H9 (cell line): ENCODE data around the gene NDST1. TPM values are rescaled to one million over a fixed set of nuclear protein-coding genes. Genes with fewer than 3 reads are reported as not detected.

Experiments
- DNase-seq: peaks from one replicate; pipeline ENCODE4 v3.0.0-alpha.2; 2017
- H2AFZ ChIP-seq: one replicate; pipeline ENCODE4 v1.6.1; 2013; ENCODE audit warnings: mild to moderate bottlenecking, low read length, control low read depth, moderate library complexity
- H2AK5ac ChIP-seq: 2 replicates; pipeline ENCODE4 v1.6.1; 2013; ENCODE audit warnings: low read length, control low read depth, mixed read lengths; ENCODE audit not compliant: insufficient read length
- H2BK120ac ChIP-seq: one replicate; pipeline ENCODE4 v1.6.1; 2013; ENCODE audit warnings: low read depth, mild to moderate bottlenecking, low read length, control low read depth, inconsistent platforms; ENCODE audit not compliant: poor library complexity, severe bottlenecking
- H2BK12ac ChIP-seq: 2 replicates; pipeline ENCODE4 v1.6.1; 2013; ENCODE audit warnings: low read length, control low read depth, mixed read lengths, low read depth; ENCODE audit not compliant: insufficient read length
- H2BK15ac ChIP-seq: 2 replicates; pipeline ENCODE4 v1.6.1; 2013; ENCODE audit warnings: low read depth, low read length, control low read depth
- H2BK20ac ChIP-seq: one replicate; pipeline ENCODE4 v1.6.1; 2013; ENCODE audit warnings: low read depth, mild to moderate bottlenecking, low read length, control low read depth, inconsistent platforms; ENCODE audit not compliant: poor library complexity, severe bottlenecking
- H2BK5ac ChIP-seq: 2 replicates; pipeline ENCODE4 v1.6.1; 2013; ENCODE audit warnings: low read length, control low read depth, mixed read lengths; ENCODE audit not compliant: insufficient read length
- H3K14ac ChIP-seq: 2 replicates; pipeline ENCODE4 v1.6.1; 2013; ENCODE audit warnings: low read length, control low read depth; ENCODE audit not compliant: insufficient read depth
- H3K18ac ChIP-seq: 2 replicates; pipeline ENCODE4 v1.6.1; 2013; ENCODE audit warnings: low read depth, mild to moderate bottlenecking, mixed read lengths, low read length, control low read depth; ENCODE audit not compliant: insufficient read length
- H3K23ac ChIP-seq: 2 replicates; pipeline ENCODE4 v1.6.1; 2013; ENCODE audit warnings: low read length, control low read depth, mixed read lengths, low read depth; ENCODE audit not compliant: insufficient read length
- H3K23me2 ChIP-seq: 2 replicates; pipeline ENCODE4 v1.6.1; 2013; ENCODE audit warnings: low read depth, mild to moderate bottlenecking, mixed read lengths, low read length, control low read depth; ENCODE audit not compliant: insufficient read length, poor library complexity, severe bottlenecking
- H3K27ac ChIP-seq: 2 replicates; pipeline ENCODE4 v1.5.1; 2013; ENCODE audit warnings: low read length, control low read depth, mixed read lengths, low read depth; ENCODE audit not compliant: insufficient read length
- H3K27me3 ChIP-seq: 2 replicates; pipeline ENCODE4 v1.6.1; 2013; ENCODE audit warnings: low read length, control low read depth, inconsistent platforms; ENCODE audit not compliant: insufficient read depth
- H3K4ac ChIP-seq: 2 replicates; pipeline ENCODE4 v1.6.1; 2013; ENCODE audit warnings: low read depth, mild to moderate bottlenecking, control low read depth, inconsistent platforms, low read length, moderate library complexity
- H3K4me1 ChIP-seq: 2 replicates; pipeline ENCODE4 v1.6.1; 2013; ENCODE audit warnings: low read length, control low read depth, inconsistent platforms; ENCODE audit not compliant: insufficient read depth
- H3K4me2 ChIP-seq: 2 replicates; pipeline ENCODE4 v1.6.1; 2013; ENCODE audit warnings: low read length, control low read depth, mixed read lengths; ENCODE audit not compliant: insufficient read length, insufficient read depth
- H3K56ac ChIP-seq: 2 replicates; pipeline ENCODE4 v1.6.1; 2013; ENCODE audit warnings: low read depth, mild to moderate bottlenecking, mixed read lengths, low read length, control low read depth; ENCODE audit not compliant: insufficient read length
- H3K79me1 ChIP-seq: 2 replicates; pipeline ENCODE4 v1.6.1; 2013; ENCODE audit warnings: low read depth, mild to moderate bottlenecking, moderate library complexity, low read length, control low read depth, inconsistent platforms; ENCODE audit not compliant: insufficient read depth, poor library complexity, severe bottlenecking
- H3K79me2 ChIP-seq: 2 replicates; pipeline ENCODE4 v1.6.1; 2013; ENCODE audit warnings: low read length, control low read depth, inconsistent platforms; ENCODE audit not compliant: insufficient read depth
- H3K9ac ChIP-seq: 2 replicates; pipeline ENCODE4 v1.6.1; 2013; ENCODE audit warnings: low read length, control low read depth, mixed read lengths; ENCODE audit not compliant: insufficient read length; ENCODE audit errors: extremely low read depth
- H3K9me3 ChIP-seq: one replicate; pipeline ENCODE4 v1.6.1; 2013; ENCODE audit warnings: low read depth, low read length, inconsistent platforms; ENCODE audit not compliant: control insufficient read depth
- H3T11ph ChIP-seq: one replicate; pipeline ENCODE4 v1.6.1; 2013; ENCODE audit warnings: mild to moderate bottlenecking, low read length, control low read depth, inconsistent platforms
- H4K20me1 ChIP-seq: one replicate; pipeline ENCODE4 v1.6.1; 2013; ENCODE audit not compliant: control insufficient read depth, insufficient read length, insufficient read depth
- H4K5ac ChIP-seq: 2 replicates; pipeline ENCODE4 v1.6.1; 2013; ENCODE audit warnings: low read depth, mild to moderate bottlenecking, mixed read lengths, low read length, control low read depth; ENCODE audit not compliant: insufficient read length
- H4K8ac ChIP-seq: replicated peaks from 2 replicates; pipeline ENCODE4 v1.6.1; 2013; ENCODE audit warnings: low read length, control low read depth, mixed read lengths, low read depth; ENCODE audit not compliant: insufficient read length
- H4K91ac ChIP-seq: 2 replicates; pipeline ENCODE4 v1.6.1; 2013; ENCODE audit warnings: low read depth, mild to moderate bottlenecking, moderate library complexity, mixed read lengths, low read length, control low read depth; ENCODE audit not compliant: insufficient read length
- H3K27ac Mint-ChIP-seq, 3 experiments: 2 replicates in 2 of 3; 3 replicates in 1 of 3; pipeline ENCODE4 v1.8.0; 2020 to 2021; ENCODE audit warnings: mixed read lengths in 3 of 3, mild to moderate bottlenecking in 1 of 3, moderate library complexity in 1 of 3
- H3K27me3 Mint-ChIP-seq: 2 replicates; pipeline ENCODE4 v1.8.0; 2021; ENCODE audit warnings: low read depth, mild to moderate bottlenecking, moderate library complexity, mixed read lengths
- H3K36me3 Mint-ChIP-seq, 3 experiments: 2 replicates in 2 of 3; 3 replicates in 1 of 3; pipeline ENCODE4 v1.8.0; 2020 to 2021; ENCODE audit warnings: low read depth in 3 of 3, mixed read lengths in 3 of 3; ENCODE audit not compliant: insufficient read depth in 1 of 3
- H3K4me1 Mint-ChIP-seq, 2 experiments: 2 replicates each; pipeline ENCODE4 v1.8.0; 2020; ENCODE audit warnings: mixed read lengths in 2 of 2
- H3K4me3 Mint-ChIP-seq, 2 experiments: 2 replicates in 1 of 2; 3 replicates in 1 of 2; pipeline ENCODE4 v1.8.0; 2020 to 2021; ENCODE audit warnings: mild to moderate bottlenecking in 2 of 2, mixed read lengths in 2 of 2, moderate library complexity in 1 of 2
- H3K9me3 Mint-ChIP-seq, 2 experiments: 2 replicates in 1 of 2; 3 replicates in 1 of 2; pipeline ENCODE4 v1.8.0; 2020; ENCODE audit warnings: mild to moderate bottlenecking in 2 of 2, mixed read lengths in 2 of 2, moderate library complexity in 1 of 2
- WGBS: extraction: QIAGEN DNeasy Blood & Tissue Kit; methylation state at CpG from one replicate; pipeline ENCODE4 v1.1.7; 2013; ENCODE audit warnings: missing lambda C conversion rate, low lambda C conversion rate, mixed read lengths; ENCODE audit not compliant: insufficient read length; ENCODE audit errors: extremely low coverage; 5-methylcytosine and 5-hydroxymethylcytosine counted together
- total RNA-seq: library from RNA; stranded (reverse); gene quantifications from 2 replicates; pipeline ENCODE4 v1.2.1, GENCODE V29; 2021
- TF ChIP-seq, protein P1 (sequence below): fragments of 200-600 bp; sonication (generic); conservative IDR thresholded peaks from 3 replicates; pipeline ENCODE4 v1.8.0; 2021; ENCODE audit warnings: antibody characterized with exemption, mild to moderate bottlenecking

NDST1 gene
- total RNA-seq, 1 experiment from 2014 or later = 65.5 TPM

- H3K18ac ChIP-seq = no peak overlapping the region
- Mint-ChIP-seq H3K27ac (no peak overlapping the region), H3K9me3 (no peaks in the 10 kb centered on the region), H3K4me3 (no peak overlapping the region), H3K36me3 (no peaks in the 10 kb centered on the region), H3K4me1 (peaks cover 4% of the 10 kb centered on the region in 2 experiments), H3K27me3 (peaks cover 1% of the 10 kb centered on the region; the same call in 1 of the 2 replicates)
- no peak overlapping the region for H2BK20ac ChIP-seq
- H3K27me3 ChIP-seq = no peaks in the 10 kb centered on the region
- no peak overlapping the region for H3K27ac ChIP-seq
- WGBS = no CpG with 5 or more reads among the region's 5 CpGs
- no peak overlapping the region for H2BK12ac ChIP-seq
- H4K20me1 ChIP-seq = no peaks in the 10 kb centered on the region
- H2BK15ac ChIP-seq = no peak overlapping the region
- no peaks in the 10 kb centered on the region for H3K9me3 ChIP-seq
- no peaks in the 10 kb centered on the region for H3K79me2 ChIP-seq
- H3K14ac ChIP-seq = no peak overlapping the region
- no peak overlapping the region for H3K56ac ChIP-seq
- no peak overlapping the region for H3K23ac ChIP-seq
- H3K4ac ChIP-seq = no peak overlapping the region
- H4K91ac ChIP-seq = no peak overlapping the region
- H3K79me1 ChIP-seq = no peaks in the 10 kb centered on the region
- H2BK120ac ChIP-seq = no peak overlapping the region
- no peak overlapping the region for H2AFZ ChIP-seq
- TF ChIP-seq, protein P1, sequence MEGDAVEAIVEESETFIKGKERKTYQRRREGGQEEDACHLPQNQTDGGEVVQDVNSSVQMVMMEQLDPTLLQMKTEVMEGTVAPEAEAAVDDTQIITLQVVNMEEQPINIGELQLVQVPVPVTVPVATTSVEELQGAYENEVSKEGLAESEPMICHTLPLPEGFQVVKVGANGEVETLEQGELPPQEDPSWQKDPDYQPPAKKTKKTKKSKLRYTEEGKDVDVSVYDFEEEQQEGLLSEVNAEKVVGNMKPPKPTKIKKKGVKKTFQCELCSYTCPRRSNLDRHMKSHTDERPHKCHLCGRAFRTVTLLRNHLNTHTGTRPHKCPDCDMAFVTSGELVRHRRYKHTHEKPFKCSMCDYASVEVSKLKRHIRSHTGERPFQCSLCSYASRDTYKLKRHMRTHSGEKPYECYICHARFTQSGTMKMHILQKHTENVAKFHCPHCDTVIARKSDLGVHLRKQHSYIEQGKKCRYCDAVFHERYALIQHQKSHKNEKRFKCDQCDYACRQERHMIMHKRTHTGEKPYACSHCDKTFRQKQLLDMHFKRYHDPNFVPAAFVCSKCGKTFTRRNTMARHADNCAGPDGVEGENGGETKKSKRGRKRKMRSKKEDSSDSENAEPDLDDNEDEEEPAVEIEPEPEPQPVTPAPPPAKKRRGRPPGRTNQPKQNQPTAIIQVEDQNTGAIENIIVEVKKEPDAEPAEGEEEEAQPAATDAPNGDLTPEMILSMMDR = no peak
- H3K23me2 ChIP-seq = no peaks in the 10 kb centered on the region
- H3K9ac ChIP-seq = no peak overlapping the region
- no peak overlapping the region for H4K8ac ChIP-seq
- H2AK5ac ChIP-seq = no peak overlapping the region
- no peak overlapping the region for H3K4me2 ChIP-seq
- no peak overlapping the region for H2BK5ac ChIP-seq
- H3K4me1 ChIP-seq = no peaks in the 10 kb centered on the region
- no peak overlapping the region for H3T11ph ChIP-seq
- no peak overlapping the region for H4K5ac ChIP-seq
- no peak for DNase-seq
Measured at GRCh38 chr5:150573216-150573615, 65.3 kb downstream of the NDST1 start.
